Limb (tissue), 2 donors: ENCODE data around the gene METTL22.

Experiments
- DNase-seq, 2 donors: peaks; one replicate each; pipeline ENCODE4 v3.0.0-alpha.2; 2016; ENCODE audit errors: extremely low spot score in 2 of 2

Gene METTL22

DNA sequence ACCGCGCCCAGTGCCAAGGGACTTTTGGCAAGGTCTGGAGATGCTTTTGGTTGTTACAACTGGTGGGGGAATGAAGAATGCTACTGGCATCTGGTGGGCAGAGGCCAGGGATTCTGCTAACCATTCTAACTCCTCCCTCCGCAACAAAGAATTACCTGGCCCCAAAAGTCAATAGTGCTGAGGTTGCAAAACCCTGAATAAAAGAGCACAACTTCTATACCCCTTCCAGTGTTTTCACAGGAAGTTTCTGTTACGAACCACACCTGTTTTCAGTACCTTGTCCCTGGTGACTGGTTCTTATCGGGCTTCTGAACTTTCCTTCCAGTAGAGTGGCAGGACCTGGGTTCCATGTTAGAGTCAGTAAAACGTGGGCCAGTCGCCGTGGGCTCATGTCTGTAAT lies 70.2 kb downstream of the METTL22 start:
- no peak for DNase-seq

DNA sequence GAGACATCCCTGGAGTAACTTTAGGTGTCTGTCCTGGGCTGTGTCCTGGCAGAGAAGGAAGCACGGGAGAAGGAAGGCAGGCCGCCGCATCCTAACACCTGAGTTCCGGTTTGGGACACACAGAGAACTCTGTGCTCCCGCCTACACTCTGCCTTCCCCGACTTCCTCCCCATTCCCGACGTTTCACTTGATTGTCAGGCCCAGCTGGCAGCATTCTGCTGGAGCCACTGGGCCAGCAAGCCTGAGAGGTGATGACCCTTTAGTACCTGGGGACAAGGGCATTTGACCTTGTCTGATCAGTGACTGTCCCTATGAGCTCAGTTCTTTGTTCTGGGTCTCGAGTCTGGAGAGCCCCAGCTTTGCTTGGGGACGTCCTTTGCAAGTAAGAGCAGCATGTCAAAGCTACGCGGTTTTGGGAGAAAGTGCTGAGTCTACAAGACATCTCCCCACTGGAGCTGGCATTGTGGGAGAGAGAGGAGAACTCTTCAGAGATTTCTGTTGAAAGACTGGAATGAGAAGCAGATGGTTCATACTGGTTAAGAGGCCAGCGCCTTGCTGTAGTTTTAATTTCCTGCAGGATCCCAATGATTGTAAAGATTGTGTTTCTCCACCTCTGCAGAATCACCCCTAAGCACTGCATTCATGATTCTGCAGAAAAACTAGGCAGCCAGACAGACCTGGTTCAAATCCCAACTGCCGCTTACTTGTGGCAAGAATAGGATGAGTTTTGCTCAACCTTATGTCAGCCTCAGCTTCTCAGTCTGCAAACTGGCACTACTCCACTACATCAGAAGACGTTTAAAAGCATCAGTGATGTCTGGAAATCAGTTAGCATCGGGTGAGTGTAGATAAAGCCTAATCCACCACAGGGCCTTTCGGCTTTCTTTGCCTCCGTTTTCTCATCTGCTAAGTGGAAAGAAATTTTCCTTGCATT lies 73.6 kb downstream of the METTL22 start:
- no peak for DNase-seq

DNA sequence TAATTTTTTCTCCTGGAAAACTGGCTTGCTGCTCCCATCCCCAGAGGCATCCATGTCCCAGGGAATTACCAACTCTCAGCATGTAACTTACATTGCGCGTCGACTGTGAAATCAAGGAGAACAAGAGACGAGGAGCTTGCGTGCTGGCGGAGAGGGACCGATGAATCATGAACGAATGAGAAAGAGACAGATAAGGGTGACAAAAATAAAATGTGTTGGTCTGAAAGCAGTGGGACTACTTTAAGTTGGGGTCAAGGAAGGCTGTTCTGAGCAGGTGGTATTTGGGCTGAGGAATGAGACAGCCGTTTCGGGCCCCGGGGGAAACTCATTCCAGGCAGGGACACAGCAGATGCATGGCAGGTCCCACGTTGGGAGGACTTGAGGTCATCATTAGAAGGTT lies 75.4 kb downstream of the METTL22 start:
- DNase-seq = no peak

DNA sequence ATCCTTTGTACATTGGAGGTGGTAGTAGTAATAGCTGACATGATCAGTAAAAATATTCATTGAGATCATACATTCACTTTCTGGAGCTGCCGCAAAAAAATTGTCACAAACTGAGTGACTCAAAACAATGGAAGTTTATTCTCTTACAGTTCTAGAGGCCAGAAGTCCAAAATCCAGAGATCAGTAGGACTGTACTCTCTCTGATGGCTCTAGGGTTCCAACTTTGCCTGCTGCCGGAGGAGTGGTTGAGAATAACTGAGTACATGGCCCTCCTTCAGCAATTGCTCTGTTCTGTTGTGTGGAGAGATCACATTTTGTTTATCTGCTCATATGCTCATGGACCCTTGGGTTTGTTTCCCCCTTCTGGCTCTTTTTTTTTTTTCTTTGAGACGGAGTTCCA lies 76.5 kb downstream of the METTL22 start:
- DNase-seq = no peak
